Measurements from ENCODE around the gene DYNC2H1. TPM values are rescaled to one million over a fixed set of nuclear protein-coding genes. Genes with fewer than 3 reads are reported as not detected.

DYNC2H1 gene
- total and polyA plus RNA-seq, 4 donors: 0.77 to 3.3 (median 2.1) TPM

GRCh38 chr11:103384652-103385051, 275.4 kb downstream of the DYNC2H1 start:
- Histone ChIP-seq H3K4me1 (ENCODE audit: control insufficient read depth in 4 of 4, insufficient read depth in 4 of 4, low read length in 3 of 4) (no peaks in the 10 kb centered on the region), H3K27me3 (ENCODE audit: control insufficient read depth in 4 of 4, insufficient read depth in 4 of 4, low read length in 3 of 4) (no peaks in the 10 kb centered on the region), H3K4me3 (ENCODE audit: low read depth in 1 of 3, low read length in 3 of 3) (no peak overlapping the region), H3K9ac (ENCODE audit: low read depth in 1 of 2, low read length in 2 of 2) (no peak overlapping the region), H3K27ac (ENCODE audit: low read depth in 1 of 2, low read length in 2 of 2) (no peak overlapping the region), H3K9me3 (ENCODE audit: control insufficient read depth in 4 of 4, low read length in 3 of 4) (no peaks in the 10 kb centered on the region), H3K36me3 (ENCODE audit: control insufficient read depth in 4 of 4, insufficient read depth in 3 of 4, low read depth in 1 of 4, low read length in 3 of 4) (no peaks in the 10 kb centered on the region)
- DNase-seq (ENCODE audit: low spot score): no peak
- TF ChIP-seq NR2F2 (IDR thresholded peaks at IDR 0.05): no peak
- TF ChIP-seq SP1 (IDR thresholded peaks at IDR 0.05): no peak
- no peak for TF ChIP-seq ATF3 (IDR thresholded peaks at IDR 0.05)
- no peak for TF ChIP-seq HNF4G (IDR thresholded peaks at IDR 0.05)
- no peak for TF ChIP-seq TAF1 (conservative IDR thresholded peaks at IDR 0.05)
- no peak for TF ChIP-seq MAX (IDR thresholded peaks at IDR 0.05)
- no peak for TF ChIP-seq EGR1 (IDR thresholded peaks at IDR 0.05; ENCODE audit: low read depth in 2 of 2)
- TF ChIP-seq RXRA (IDR thresholded peaks at IDR 0.05): no peak
- no peak for TF ChIP-seq ZBTB33 (IDR thresholded peaks at IDR 0.05)
- TF ChIP-seq JUND (IDR thresholded peaks at IDR 0.05): no peak
- TF ChIP-seq FOXA2 (IDR thresholded peaks at IDR 0.05): no peak
- TF ChIP-seq CTCF (IDR thresholded peaks at IDR 0.05; ENCODE audit: low read depth, low read length, missing input control): no peak
- TF ChIP-seq GABPA (IDR thresholded peaks at IDR 0.05 in 1 of 2, conservative IDR thresholded peaks at IDR 0.05 in 1 of 2): no peak
- TF ChIP-seq RAD21 (IDR thresholded peaks at IDR 0.05): no peak
- TF ChIP-seq REST (IDR thresholded peaks at IDR 0.05): no peak

GRCh38 chr11:103395612-103396011, 286.4 kb downstream of the DYNC2H1 start:
- H3K4me3 ChIP-seq (ENCODE audit: low read depth in 1 of 3, low read length in 3 of 3): no peak overlapping the region
- no peaks in the 10 kb centered on the region for H3K27me3 ChIP-seq (ENCODE audit: control insufficient read depth in 4 of 4, insufficient read depth in 4 of 4, low read length in 3 of 4)
- no peaks in the 10 kb centered on the region for H3K9me3 ChIP-seq (ENCODE audit: control insufficient read depth in 4 of 4, low read length in 3 of 4)
- no peak overlapping the region for H3K27ac ChIP-seq (ENCODE audit: low read depth in 1 of 2, low read length in 2 of 2)
- WGBS: 42% methylated on average over 2 of the region's 2 CpGs
- H3K36me3 ChIP-seq (ENCODE audit: control insufficient read depth in 4 of 4, insufficient read depth in 3 of 4, low read depth in 1 of 4, low read length in 3 of 4): no peaks in the 10 kb centered on the region
- no peaks in the 10 kb centered on the region for H3K4me1 ChIP-seq (ENCODE audit: control insufficient read depth in 4 of 4, insufficient read depth in 4 of 4, low read length in 3 of 4)
- no peak overlapping the region for H3K9ac ChIP-seq (ENCODE audit: low read depth in 1 of 2, low read length in 2 of 2)
- DNase-seq (ENCODE audit: low spot score): no peak
- TF ChIP-seq YY1 (IDR thresholded peaks at IDR 0.05) (no peak), JUND (IDR thresholded peaks at IDR 0.05) (no peak), FOXA1 (IDR thresholded peaks at IDR 0.05) (no peak), EGR1 (IDR thresholded peaks at IDR 0.05; ENCODE audit: low read depth in 2 of 2) (no peak), TAF1 (conservative IDR thresholded peaks at IDR 0.05) (no peak), NR2F2 (IDR thresholded peaks at IDR 0.05) (no peak), HNF4G (IDR thresholded peaks at IDR 0.05) (no peak), MAX (IDR thresholded peaks at IDR 0.05) (no peak), HNF4A (conservative IDR thresholded peaks at IDR 0.05) (no peak), RXRA (IDR thresholded peaks at IDR 0.05) (no peak), FOXA2 (IDR thresholded peaks at IDR 0.05) (no peak), REST (IDR thresholded peaks at IDR 0.05) (no peak), RAD21 (IDR thresholded peaks at IDR 0.05) (no peak), SP1 (IDR thresholded peaks at IDR 0.05) (no peak), ZBTB33 (IDR thresholded peaks at IDR 0.05) (no peak)

Measured in liver (tissue), 9 donors.